Trophoblast cell (in vitro differentiated cells and primary cell): Measurements from ENCODE around the gene CMKLR1.

Experiments used
- DNase-seq, 2 donors: peaks; one replicate each; pipeline ENCODE4 v3.0.0-alpha.2; 2016
- H2AFZ ChIP-seq: 2 replicates; pipeline ENCODE4 v1.6.1; 2013; ENCODE audit warnings: low read length, moderate library complexity, mild to moderate bottlenecking; ENCODE audit not compliant: insufficient read depth, poor library complexity
- H2AK5ac ChIP-seq: 2 replicates; pipeline ENCODE4 v1.6.1; 2013; ENCODE audit warnings: mild to moderate bottlenecking, low read length
- H2BK120ac ChIP-seq: 2 replicates; pipeline ENCODE4 v1.6.1; 2013; ENCODE audit warnings: low read length, mild to moderate bottlenecking, moderate library complexity; ENCODE audit not compliant: insufficient read depth, poor library complexity
- H2BK12ac ChIP-seq: 2 replicates; pipeline ENCODE4 v1.6.1; 2013; ENCODE audit warnings: mild to moderate bottlenecking, low read length, moderate library complexity
- H2BK5ac ChIP-seq: 2 replicates; pipeline ENCODE4 v1.6.1; 2013; ENCODE audit warnings: low read length, low read depth, moderate library complexity, mild to moderate bottlenecking; ENCODE audit not compliant: poor library complexity
- H3K14ac ChIP-seq: 2 replicates; pipeline ENCODE4 v1.6.1; 2013; ENCODE audit warnings: mild to moderate bottlenecking, low read length
- H3K18ac ChIP-seq: 2 replicates; pipeline ENCODE4 v1.6.1; 2013; ENCODE audit warnings: mild to moderate bottlenecking, low read length
- H3K23ac ChIP-seq: 2 replicates; pipeline ENCODE4 v1.6.1; 2013; ENCODE audit warnings: low read length
- H3K27ac ChIP-seq: 2 replicates; pipeline ENCODE4 v1.5.1; 2013; ENCODE audit warnings: low read depth, mild to moderate bottlenecking, inconsistent platforms, low read length, moderate library complexity
- H3K27me3 ChIP-seq: 2 replicates; pipeline ENCODE4 v1.6.1; 2013; ENCODE audit warnings: inconsistent platforms, mild to moderate bottlenecking, low read length, moderate library complexity; ENCODE audit not compliant: insufficient read depth
- H3K36me3 ChIP-seq, 2 experiments: 1 replicate in 1 of 2; 2 replicates in 1 of 2; pipeline ENCODE4 v1.6.1; 2013; ENCODE audit warnings: low read length in 2 of 2, mild to moderate bottlenecking in 2 of 2, moderate library complexity in 1 of 2; ENCODE audit not compliant: insufficient read depth in 2 of 2, control insufficient read depth in 1 of 2
- H3K4ac ChIP-seq: 2 replicates; pipeline ENCODE4 v1.6.1; 2013; ENCODE audit warnings: low read depth, mild to moderate bottlenecking, low read length, moderate library complexity
- H3K4me1 ChIP-seq, 2 experiments: 1 replicate in 1 of 2; 2 replicates in 1 of 2; pipeline ENCODE4 v1.6.1; 2013; ENCODE audit warnings: low read length in 2 of 2, mild to moderate bottlenecking in 2 of 2, moderate library complexity in 1 of 2; ENCODE audit not compliant: insufficient read depth in 2 of 2, control insufficient read depth in 1 of 2
- H3K4me2 ChIP-seq: 2 replicates; pipeline ENCODE4 v1.6.1; 2013; ENCODE audit warnings: inconsistent platforms, mild to moderate bottlenecking, low read length, moderate library complexity
- H3K4me3 ChIP-seq: 2 replicates; pipeline ENCODE4 v1.5.1; 2013; ENCODE audit warnings: mild to moderate bottlenecking, low read depth, low read length, inconsistent platforms
- H3K79me1 ChIP-seq: one replicate; pipeline ENCODE4 v1.6.1; 2013; ENCODE audit warnings: low read length
- H3K79me2 ChIP-seq: 2 replicates; pipeline ENCODE4 v1.6.1; 2013; ENCODE audit warnings: low read length, mild to moderate bottlenecking; ENCODE audit not compliant: control insufficient read depth, insufficient read depth, poor library complexity
- H3K9ac ChIP-seq: 2 replicates; pipeline ENCODE4 v1.6.1; 2013; ENCODE audit warnings: mild to moderate bottlenecking, low read length
- H3K9me3 ChIP-seq: 2 replicates; pipeline ENCODE4 v1.6.1; 2013; ENCODE audit warnings: low read depth, mild to moderate bottlenecking, control low read depth, inconsistent platforms, low read length; ENCODE audit not compliant: insufficient read depth
- H4K12ac ChIP-seq: 2 replicates; pipeline ENCODE4 v1.6.1; 2013; ENCODE audit warnings: low read depth, mild to moderate bottlenecking, low read length, moderate library complexity
- H4K8ac ChIP-seq: 2 replicates; pipeline ENCODE4 v1.6.1; 2013; ENCODE audit warnings: low read depth, mild to moderate bottlenecking, low read length, moderate library complexity
- H4K91ac ChIP-seq: one replicate; pipeline ENCODE4 v1.6.1; 2013; ENCODE audit warnings: low read depth, mild to moderate bottlenecking, low read length, moderate library complexity
- WGBS: extraction: QIAGEN DNeasy Blood & Tissue Kit; methylation state at CpG from one replicate; pipeline ENCODE4 v1.1.7; 2013; ENCODE audit warnings: missing lambda C conversion rate; ENCODE audit not compliant: insufficient read length, insufficient coverage; ENCODE audit errors: extremely low coverage; 5-methylcytosine and 5-hydroxymethylcytosine counted together

CMKLR1 gene

DNA sequence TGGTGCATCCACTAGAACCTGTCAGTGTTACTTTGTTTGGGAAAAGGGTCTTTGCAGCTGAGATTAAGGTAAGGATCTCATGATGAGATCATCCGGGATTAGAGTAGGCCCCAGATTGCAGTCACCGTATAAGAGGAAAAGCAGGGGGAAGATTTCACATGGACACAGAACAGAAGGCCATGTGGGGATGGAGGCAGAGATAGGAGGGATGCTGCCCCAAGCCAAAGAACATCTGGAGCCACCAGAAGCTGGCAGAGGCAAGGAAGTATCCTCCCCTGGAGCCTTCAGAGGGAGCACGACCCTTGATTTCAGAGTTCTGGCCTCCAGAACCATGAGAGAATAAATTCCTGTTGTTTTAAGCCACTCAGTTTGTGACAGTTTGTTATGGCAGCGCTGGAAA lies 39.6 kb downstream of the CMKLR1 start:
- no peak overlapping the region for H3K27ac ChIP-seq
- H4K8ac ChIP-seq = no peak overlapping the region
- H2BK5ac ChIP-seq = no peak overlapping the region
- no peak overlapping the region for H3K14ac ChIP-seq
- H2BK12ac ChIP-seq = no peak overlapping the region
- H3K9me3 ChIP-seq = no peaks in the 10 kb centered on the region
- peaks cover 23 to 24% of the 10 kb centered on the region in 2 experiments for H3K4me1 ChIP-seq
- no peaks in the 10 kb centered on the region for H3K27me3 ChIP-seq
- H3K79me2 ChIP-seq = peaks cover 3% of the 10 kb centered on the region
- H3K9ac ChIP-seq = no peak overlapping the region
- no peak overlapping the region for H3K23ac ChIP-seq
- H3K79me1 ChIP-seq = peaks cover 9% of the 10 kb centered on the region
- no peaks in the 10 kb centered on the region for H3K36me3 ChIP-seq
- H4K12ac ChIP-seq = no peak overlapping the region
- H3K4me3 ChIP-seq = no peak overlapping the region
- H2AK5ac ChIP-seq = no peak overlapping the region
- no peak for DNase-seq
- no peak overlapping the region for H3K4me2 ChIP-seq
- H4K91ac ChIP-seq = no peak overlapping the region
- no peak overlapping the region for H2BK120ac ChIP-seq
- no peak overlapping the region for H2AFZ ChIP-seq
- no peak overlapping the region for H3K18ac ChIP-seq
- WGBS = no CpG with 5 or more reads among the region's 4 CpGs
- H3K4ac ChIP-seq = no peak overlapping the region

DNA sequence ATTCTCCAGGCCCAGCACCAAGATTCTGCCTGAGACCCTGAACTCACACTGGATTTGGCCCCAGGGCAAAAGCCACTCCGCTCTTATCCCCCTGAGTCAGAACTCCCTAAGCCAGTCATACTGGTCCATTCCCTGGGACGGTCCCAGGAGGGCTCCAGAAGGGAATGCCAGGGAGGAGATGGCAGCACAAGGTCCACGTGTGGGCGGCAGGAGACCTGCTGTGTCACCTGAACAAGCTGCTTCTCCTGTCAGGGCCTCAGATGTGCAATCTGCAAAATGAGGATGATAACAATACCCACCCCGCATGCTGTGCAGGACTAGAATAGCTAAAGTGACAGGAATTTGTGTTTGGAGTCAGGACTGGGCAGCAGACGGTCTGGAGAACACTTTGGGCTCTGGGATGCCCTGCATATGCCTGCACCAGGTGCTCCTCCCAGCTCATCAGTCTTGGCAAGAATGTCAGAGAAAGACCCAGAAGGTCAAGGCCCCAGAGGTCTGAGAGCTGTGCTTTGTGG lies 40.3 kb downstream of the CMKLR1 start:
- Histone ChIP-seq H3K9ac (no peak overlapping the region), H2AK5ac (no peak overlapping the region), H4K8ac (no peak overlapping the region), H3K14ac (no peak overlapping the region), H3K79me2 (peaks cover under 1% of the 10 kb centered on the region), H3K4me3 (no peak overlapping the region), H3K18ac (no peak overlapping the region), H4K91ac (no peak overlapping the region), H4K12ac (no peak overlapping the region), H2AFZ (no peak overlapping the region), H2BK120ac (no peak overlapping the region), H3K27me3 (no peaks in the 10 kb centered on the region), H2BK12ac (no peak overlapping the region), H2BK5ac (no peak overlapping the region), H3K4ac (no peak overlapping the region), H3K4me2 (no peak overlapping the region), H3K9me3 (no peaks in the 10 kb centered on the region), H3K4me1 (peaks cover 16 to 17% of the 10 kb centered on the region in 2 experiments), H3K36me3 (no peaks in the 10 kb centered on the region), H3K27ac (no peak overlapping the region), H3K79me1 (peaks cover 5% of the 10 kb centered on the region), H3K23ac (no peak overlapping the region)
- WGBS = no CpG with 5 or more reads among the region's 6 CpGs
- peak in 1 of 2 donors; percentile 52 for DNase-seq

DNA sequence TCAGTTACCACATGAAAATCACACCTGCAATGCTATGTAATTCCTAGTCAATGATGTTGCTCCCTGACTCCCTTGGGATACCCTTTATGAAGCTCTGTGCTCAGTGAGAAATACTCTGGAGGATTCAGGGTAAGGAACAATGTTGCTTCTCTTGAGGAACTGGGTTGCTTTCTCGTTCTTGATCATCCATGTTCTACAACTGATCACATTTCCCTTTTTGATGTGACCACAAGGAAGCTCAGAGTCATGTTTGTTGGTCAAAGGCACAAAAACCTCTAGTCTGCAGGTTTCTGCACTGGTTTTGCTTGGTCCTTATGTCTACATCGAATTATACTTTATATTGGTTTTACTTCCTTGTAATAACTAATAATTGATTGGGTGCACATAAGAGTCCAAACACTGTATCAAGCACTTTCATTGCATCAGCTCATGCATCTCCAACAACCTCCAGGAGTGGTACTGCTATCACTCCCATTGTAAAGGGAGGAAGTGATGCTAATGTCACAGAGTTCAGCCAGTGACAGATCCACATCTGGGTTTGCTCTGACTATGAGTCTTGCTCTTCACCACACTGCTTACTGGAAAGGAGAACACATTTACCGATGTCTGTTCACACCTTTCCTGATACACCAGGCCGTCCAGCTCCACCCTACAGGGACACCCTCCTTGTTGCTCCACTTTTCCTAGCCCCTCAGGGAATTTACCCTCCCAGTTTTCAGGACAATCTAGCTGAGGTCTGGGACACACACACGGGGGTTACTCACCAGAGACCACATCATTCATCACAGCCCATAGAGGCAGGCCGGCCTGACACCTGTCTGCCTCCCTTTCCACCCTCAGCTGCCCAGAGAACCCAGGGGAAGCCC lies 41.0 kb downstream of the CMKLR1 start:
- no peak overlapping the region for H4K12ac ChIP-seq
- H3K27ac ChIP-seq = no peak overlapping the region
- no peak overlapping the region for H2BK5ac ChIP-seq
- H3K23ac ChIP-seq = no peak overlapping the region
- no peak overlapping the region for H2BK12ac ChIP-seq
- H3K4me3 ChIP-seq = no peak overlapping the region
- H3K14ac ChIP-seq = no peak overlapping the region
- H4K91ac ChIP-seq = no peak overlapping the region
- WGBS = no CpG with 5 or more reads among the region's 6 CpGs
- no peak overlapping the region for H2BK120ac ChIP-seq
- peaks cover 2% of the 10 kb centered on the region for H3K79me1 ChIP-seq
- no peak overlapping the region for H3K4ac ChIP-seq
- H3K18ac ChIP-seq = no peak overlapping the region
- no peak overlapping the region for H3K9ac ChIP-seq
- no peak overlapping the region for H3K4me2 ChIP-seq
- H3K79me2 ChIP-seq = no peaks in the 10 kb centered on the region
- no peak overlapping the region for H2AK5ac ChIP-seq
- no peaks in the 10 kb centered on the region for H3K36me3 ChIP-seq
- H4K8ac ChIP-seq = no peak overlapping the region
- H3K4me1 ChIP-seq = peaks cover 11 to 15% of the 10 kb centered on the region in 2 experiments
- H3K9me3 ChIP-seq = no peaks in the 10 kb centered on the region
- no peaks in the 10 kb centered on the region for H3K27me3 ChIP-seq
- H2AFZ ChIP-seq = no peak overlapping the region
- no peak for DNase-seq

DNA sequence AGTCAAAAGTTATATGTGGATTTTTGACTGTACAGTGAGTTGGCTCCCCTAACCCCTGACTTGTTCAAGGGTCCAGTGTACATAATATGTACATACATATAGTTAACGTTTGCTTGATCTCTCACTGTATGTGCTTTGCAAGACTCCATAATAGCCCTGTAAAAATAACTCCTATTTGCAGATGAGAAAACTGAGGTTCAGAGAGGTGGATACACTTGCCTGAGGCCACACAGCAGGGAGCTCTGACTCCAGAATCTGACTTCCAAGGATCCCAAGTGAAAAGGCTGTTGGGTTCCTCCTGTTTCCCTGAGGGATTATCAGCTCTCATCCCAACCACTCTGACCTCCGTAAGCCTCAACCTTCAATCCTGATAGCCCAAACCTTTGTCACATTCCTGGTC lies 41.7 kb downstream of the CMKLR1 start:
- Histone ChIP-seq H2BK120ac (no peak overlapping the region), H2BK5ac (no peak overlapping the region), H3K9ac (no peak overlapping the region), H3K4me1 (peaks cover 4 to 8% of the 10 kb centered on the region in 2 experiments), H3K4me2 (no peak overlapping the region), H2AK5ac (no peak overlapping the region), H3K27me3 (no peaks in the 10 kb centered on the region), H4K91ac (no peak overlapping the region), H3K18ac (no peak overlapping the region), H3K9me3 (peaks cover 3% of the 10 kb centered on the region), H4K12ac (no peak overlapping the region), H3K79me2 (no peaks in the 10 kb centered on the region), H3K14ac (no peak overlapping the region), H2AFZ (no peak overlapping the region), H3K23ac (no peak overlapping the region), H3K27ac (no peak overlapping the region), H3K4ac (no peak overlapping the region), H3K79me1 (no peaks in the 10 kb centered on the region), H3K4me3 (no peak overlapping the region), H3K36me3 (no peaks in the 10 kb centered on the region), H4K8ac (no peak overlapping the region), H2BK12ac (no peak overlapping the region)
- no CpG with 5 or more reads among the region's 2 CpGs for WGBS
- no peak for DNase-seq
